GM23338 (cell line): ENCODE measurements around the gene PMEL. TPM values are rescaled to one million over a fixed set of nuclear protein-coding genes. Genes with fewer than 3 reads are reported as not detected.

Experiments used
- ATAC-seq: fragments of 200-7000 bp; cut with Tn5 transposase; 3 replicates; pipeline ENCODE4 v1.9.1; 2020
- DNase-seq: peaks from one replicate; pipeline ENCODE4 v3.0.0-alpha.2; 2015; ENCODE audit warnings: low spot score
- H2AFZ ChIP-seq: fragments of 200-600 bp; sonication (generic); 2 replicates; pipeline ENCODE4 v1.8.0; 2016; ENCODE audit warnings: antibody characterized with exemption, mild to moderate bottlenecking, moderate library complexity
- H3F3A ChIP-seq: fragments of 200-600 bp; sonication (generic); replicated peaks from 2 replicates; pipeline ENCODE4 v1.8.0; 2017; ENCODE audit warnings: antibody characterized with exemption, mixed run types, low read depth
- H3K27ac ChIP-seq: fragments of 200-600 bp; sonication (generic); 2 replicates; pipeline ENCODE4 v1.6.1; 2016; ENCODE audit warnings: low read depth
- H3K27me3 ChIP-seq: fragments of 200-600 bp; sonication (generic); 2 replicates; pipeline ENCODE4 v1.8.0; 2016; ENCODE audit warnings: mild to moderate bottlenecking, mixed run types, moderate library complexity; ENCODE audit not compliant: insufficient read depth
- H3K36me3 ChIP-seq: fragments of 200-600 bp; sonication (generic); 2 replicates; pipeline ENCODE4 v1.8.0; 2016; ENCODE audit warnings: mild to moderate bottlenecking; ENCODE audit not compliant: insufficient read depth
- H3K4me1 ChIP-seq: fragments of 200-600 bp; sonication (generic); 2 replicates; pipeline ENCODE4 v1.8.0; 2016; ENCODE audit warnings: mild to moderate bottlenecking, moderate library complexity; ENCODE audit not compliant: insufficient read depth
- H3K4me2 ChIP-seq: fragments of 200-600 bp; sonication (generic); 2 replicates; pipeline ENCODE4 v1.7.1; 2017; ENCODE audit warnings: mixed run types
- H3K4me3 ChIP-seq: fragments of 200-600 bp; sonication (generic); 2 replicates; pipeline ENCODE4 v1.6.1; 2016; ENCODE audit warnings: mixed run types
- H3K79me2 ChIP-seq: fragments of 200-600 bp; sonication (generic); replicated peaks from 2 replicates; pipeline ENCODE4 v1.8.0; 2017; ENCODE audit warnings: mild to moderate bottlenecking; ENCODE audit not compliant: insufficient read depth
- H3K9me2 ChIP-seq: fragments of 200-600 bp; sonication (generic); 2 replicates; pipeline ENCODE4 v1.8.0; 2017; ENCODE audit not compliant: insufficient read depth
- H4K20me1 ChIP-seq: fragments of 200-600 bp; sonication (generic); replicated peaks from 2 replicates; pipeline ENCODE4 v1.8.0; 2017; ENCODE audit warnings: mild to moderate bottlenecking; ENCODE audit not compliant: insufficient read depth
- H3K27ac Mint-ChIP-seq: 2 replicates; pipeline ENCODE4 v1.8.0; 2020; ENCODE audit warnings: inconsistent platforms, mild to moderate bottlenecking, moderate library complexity, mixed read lengths
- H3K27me3 Mint-ChIP-seq: 3 replicates; pipeline ENCODE4 v1.8.0; 2022; ENCODE audit warnings: low read depth, mild to moderate bottlenecking, moderate library complexity, mixed read lengths, inconsistent platforms; ENCODE audit not compliant: insufficient read depth, poor library complexity
- H3K36me3 Mint-ChIP-seq: 3 replicates; pipeline ENCODE4 v1.8.0; 2021; ENCODE audit warnings: low read depth, mild to moderate bottlenecking, inconsistent platforms, moderate library complexity, mixed read lengths
- H3K4me1 Mint-ChIP-seq: 3 replicates; pipeline ENCODE4 v1.8.0; 2020; ENCODE audit warnings: mild to moderate bottlenecking, inconsistent platforms, mixed read lengths
- H3K4me3 Mint-ChIP-seq: 3 replicates; pipeline ENCODE4 v1.8.0; 2021; ENCODE audit warnings: moderate library complexity, mild to moderate bottlenecking, inconsistent platforms, mixed read lengths
- H3K9me3 Mint-ChIP-seq: 3 replicates; pipeline ENCODE4 v1.8.0; 2020; ENCODE audit warnings: moderate library complexity, mild to moderate bottlenecking, inconsistent platforms, mixed read lengths
- EZH2 ChIP-seq: fragments of 200-600 bp; sonication (generic); IDR thresholded peaks from one replicate; pipeline ENCODE4 v1.8.0; 2017; ENCODE audit warnings: antibody characterized with exemption, mild to moderate bottlenecking, low read depth; ENCODE audit not compliant: unreplicated experiment
- EZH2phosphoT487 ChIP-seq: fragments of 200-600 bp; sonication (generic); IDR thresholded peaks from one replicate; pipeline ENCODE4 v1.8.1; 2018; ENCODE audit warnings: antibody characterized with exemption; ENCODE audit not compliant: unreplicated experiment
- NANOG ChIP-seq: IDR thresholded peaks from 2 replicates; pipeline ENCODE4 v1.6.1; 2016; ENCODE audit warnings: antibody characterized with exemption, borderline replicate concordance
- POLR2AphosphoS5 ChIP-seq: IDR thresholded peaks from 2 replicates; pipeline ENCODE4 v1.6.1; 2016; ENCODE audit warnings: antibody characterized with exemption, low read depth
- REST ChIP-seq: IDR thresholded peaks from one replicate; pipeline ENCODE4 v1.6.1; 2018; ENCODE audit warnings: antibody characterized with exemption; ENCODE audit not compliant: unreplicated experiment
- ZNF462 ChIP-seq: fragments of 250-450 bp; sonication (Bioruptor Pico); IDR thresholded peaks from 2 replicates; pipeline ENCODE4 v1.5.0; 2020; ENCODE audit warnings: mild to moderate bottlenecking, moderate library complexity
- polyA plus RNA-seq: library from polyadenylated mRNA; unstranded; fragments of >200 nt; fragmentation: Nextera tagmentation; extraction: Ambion mirVana; gene quantifications from 2 replicates; pipeline ENCODE4 v1.2.1, GENCODE V29; 2016
- total RNA-seq: library from RNA; depleted of rRNA; stranded (reverse); fragments of >200 nt; shearing (Covaris generic); gene quantifications from 2 replicates; pipeline ENCODE4 v1.2.3, GENCODE V29; 2014
- TF ChIP-seq, protein P1 (sequence below), 2 experiments: fragments of 200-600 bp in 1 of 2; sonication (generic) in 1 of 2; conservative IDR thresholded peaks; 2 replicates each; pipeline versions ENCODE4 v1.5.1 to v1.6.1; 2016 to 2017; ENCODE audit warnings: antibody characterized with exemption in 2 of 2, low read depth in 2 of 2, mild to moderate bottlenecking in 2 of 2, moderate library complexity in 1 of 2
- TF ChIP-seq, protein P2 (sequence below): IDR thresholded peaks from 2 replicates; pipeline ENCODE4 v1.6.1; 2016; ENCODE audit warnings: antibody characterized with exemption

The PMEL gene
- total and polyA plus RNA-seq, 2 experiments from 2014 or later = 68.1 to 108 TPM

- ATAC-seq = no peak
Observed at GRCh38 chr12:55908726-55909512, 56.9 kb downstream of the PMEL start.

More at GRCh38 chr12:55908726-55909512, 56.9 kb downstream of the PMEL start:
- Histone ChIP-seq H3K27ac (no peak overlapping the region; the same call in none of the 2 replicates), H3K36me3 (0 out of 2 replicates have a peak, but pooled peaks cover under 1% of the 10 kb centered on the region), H2AFZ (no peak overlapping the region), H3F3A (no peaks in the 10 kb centered on the region; the same call in 1 of the 2 replicates), H3K4me3 (no peak overlapping the region), H3K27me3 (no peaks in the 10 kb centered on the region), H3K4me1 (no peaks in the 10 kb centered on the region), H3K9me2 (no peaks in the 10 kb centered on the region), H3K79me2 (peaks cover 49% of the 10 kb centered on the region), H3K4me2 (no peak overlapping the region), H4K20me1 (peaks cover 22% of the 10 kb centered on the region)
- H3K27me3 Mint-ChIP-seq = peaks cover 4% of the 10 kb centered on the region
- peak; percentile 8 for DNase-seq
- H3K36me3 Mint-ChIP-seq = peaks cover 10% of the 10 kb centered on the region
- H3K4me3 Mint-ChIP-seq = no peak overlapping the region
- H3K4me1 Mint-ChIP-seq = peaks cover 8% of the 10 kb centered on the region
- TF ChIP-seq EZH2 (no peak), REST (no peak), ZNF462 (no peak), POLR2AphosphoS5 (no peak), EZH2phosphoT487 (no peak), NANOG (no peak)
- TF ChIP-seq, protein P1, sequence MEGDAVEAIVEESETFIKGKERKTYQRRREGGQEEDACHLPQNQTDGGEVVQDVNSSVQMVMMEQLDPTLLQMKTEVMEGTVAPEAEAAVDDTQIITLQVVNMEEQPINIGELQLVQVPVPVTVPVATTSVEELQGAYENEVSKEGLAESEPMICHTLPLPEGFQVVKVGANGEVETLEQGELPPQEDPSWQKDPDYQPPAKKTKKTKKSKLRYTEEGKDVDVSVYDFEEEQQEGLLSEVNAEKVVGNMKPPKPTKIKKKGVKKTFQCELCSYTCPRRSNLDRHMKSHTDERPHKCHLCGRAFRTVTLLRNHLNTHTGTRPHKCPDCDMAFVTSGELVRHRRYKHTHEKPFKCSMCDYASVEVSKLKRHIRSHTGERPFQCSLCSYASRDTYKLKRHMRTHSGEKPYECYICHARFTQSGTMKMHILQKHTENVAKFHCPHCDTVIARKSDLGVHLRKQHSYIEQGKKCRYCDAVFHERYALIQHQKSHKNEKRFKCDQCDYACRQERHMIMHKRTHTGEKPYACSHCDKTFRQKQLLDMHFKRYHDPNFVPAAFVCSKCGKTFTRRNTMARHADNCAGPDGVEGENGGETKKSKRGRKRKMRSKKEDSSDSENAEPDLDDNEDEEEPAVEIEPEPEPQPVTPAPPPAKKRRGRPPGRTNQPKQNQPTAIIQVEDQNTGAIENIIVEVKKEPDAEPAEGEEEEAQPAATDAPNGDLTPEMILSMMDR (conservative IDR thresholded peaks at IDR 0.05; ENCODE audit: low read depth in 2 of 2) = no peak
- TF ChIP-seq, protein P2, sequence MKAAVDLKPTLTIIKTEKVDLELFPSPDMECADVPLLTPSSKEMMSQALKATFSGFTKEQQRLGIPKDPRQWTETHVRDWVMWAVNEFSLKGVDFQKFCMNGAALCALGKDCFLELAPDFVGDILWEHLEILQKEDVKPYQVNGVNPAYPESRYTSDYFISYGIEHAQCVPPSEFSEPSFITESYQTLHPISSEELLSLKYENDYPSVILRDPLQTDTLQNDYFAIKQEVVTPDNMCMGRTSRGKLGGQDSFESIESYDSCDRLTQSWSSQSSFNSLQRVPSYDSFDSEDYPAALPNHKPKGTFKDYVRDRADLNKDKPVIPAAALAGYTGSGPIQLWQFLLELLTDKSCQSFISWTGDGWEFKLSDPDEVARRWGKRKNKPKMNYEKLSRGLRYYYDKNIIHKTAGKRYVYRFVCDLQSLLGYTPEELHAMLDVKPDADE = no peak
- no peaks in the 10 kb centered on the region for H3K9me3 Mint-ChIP-seq
- peak overlapping the region; percentile 59 for H3K27ac Mint-ChIP-seq
